Lower lobe of right lung (tissue), 2 donors: ENCODE data around the gene ZIM2. TPM values are rescaled to one million over a fixed set of nuclear protein-coding genes. Genes with fewer than 3 reads are reported as not detected.

Experiments
- ATAC-seq, 2 donors: fragments of 200-7000 bp; cut with Tn5 transposase; one replicate each; pipeline ENCODE4 v1.9.1; 2020 to 2022; ENCODE audit warnings: mild to moderate bottlenecking in 2 of 2, moderate library complexity in 2 of 2
- DNase-seq: peaks from one replicate; pipeline ENCODE4 v3.0.0-alpha.2; 2020
- H3K27ac ChIP-seq: fragments of 200-600 bp; one replicate; pipeline ENCODE4 v1.8.0; 2022
- H3K27me3 ChIP-seq: fragments of 200-600 bp; one replicate; pipeline ENCODE4 v1.8.0; 2022; ENCODE audit warnings: low read depth
- H3K36me3 ChIP-seq: fragments of 200-600 bp; one replicate; pipeline ENCODE4 v1.8.0; 2022; ENCODE audit warnings: mild to moderate bottlenecking
- H3K4me1 ChIP-seq: fragments of 200-600 bp; one replicate; pipeline ENCODE4 v1.8.0; 2022
- H3K4me3 ChIP-seq: fragments of 200-600 bp; one replicate; pipeline ENCODE4 v1.8.0; 2022; ENCODE audit warnings: mild to moderate bottlenecking
- H3K9me3 ChIP-seq: fragments of 200-600 bp; one replicate; pipeline ENCODE4 v1.8.0; 2022
- CTCF ChIP-seq: fragments of 200-600 bp; IDR thresholded peaks from one replicate; pipeline ENCODE4 v1.8.0; 2022; ENCODE audit warnings: antibody characterized with exemption, mild to moderate bottlenecking
- intact Hi-C: fragments of 100-400 bp; cut with DNase I; formaldehyde crosslinking; loops from one replicate; pipeline ENCODE4 v1.11.0; 2022
- long read RNA-seq: library from polyadenylated mRNA; unstranded; transcript quantifications from one replicate; pipeline ENCODE4 v2.0.0, GENCODE V29; 2021
- total RNA-seq: library from RNA; stranded (reverse); fragmentation: NEBNext Ultra II Directional; extraction: Animal tissue kit (Norgen Biotek cat#: 25700); gene quantifications from one replicate; pipeline ENCODE4 v1.2.1, GENCODE V29; 2021
- donor health status: DM: no; HTN: yes; CAD: no; lungs with severe emphysema.

ZIM2 gene
- total RNA-seq: not detected
- long read RNA-seq: 0 reads

DNA sequence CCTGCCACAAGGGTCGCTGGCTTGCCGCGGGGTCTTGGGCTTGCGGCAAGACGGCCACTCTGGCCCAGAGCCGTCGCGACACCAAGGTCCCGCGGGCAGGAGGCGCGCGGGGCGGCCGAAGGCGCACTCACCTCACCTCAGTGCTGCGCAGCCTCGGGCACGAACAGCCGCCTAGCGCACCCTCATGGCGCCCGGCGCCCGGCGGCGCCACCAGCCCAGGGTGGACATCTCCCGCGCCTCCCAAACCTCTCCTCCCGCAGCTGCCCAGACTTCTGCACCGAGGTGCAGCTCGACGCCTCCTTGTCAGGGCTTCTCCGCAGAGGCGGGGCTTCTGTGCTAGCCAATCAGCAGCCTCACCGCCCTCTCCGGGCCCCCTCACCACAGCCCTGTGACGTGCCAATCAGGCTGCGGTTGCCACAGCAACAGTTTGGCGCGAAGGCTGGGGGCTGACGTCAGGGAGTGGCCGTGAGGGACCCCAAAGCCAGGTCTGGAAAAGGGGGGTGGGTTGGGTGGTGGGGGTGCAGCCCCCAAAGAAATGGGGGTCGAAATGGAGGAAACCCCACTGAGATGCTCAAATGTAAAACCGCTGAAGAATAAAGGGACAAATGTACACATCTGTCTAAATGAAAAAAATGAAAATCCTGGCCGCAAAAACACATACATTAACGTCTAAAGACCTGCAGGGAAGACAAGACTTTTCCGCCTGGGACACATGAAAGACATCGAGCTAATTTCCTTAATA is at the start of gene ZIM2, which contains the start of gene PEG3:
Gene ZIM2, minus strand, starts transcription at position 276 of the 742 bp plus-strand sequence. CDS start 16,449 bp downstream, outside the sequence.
Gene PEG3, minus strand, starts transcription at position 276 of the 742 bp plus-strand sequence. CDS start 16,071 bp downstream, outside the sequence.
- H3K27ac ChIP-seq: peak within 1 kb of the TSS; percentile 32
- H3K4me1 ChIP-seq: no peaks in the 10 kb centered on the region
- H3K4me3 ChIP-seq: peak within 1 kb of the TSS; percentile 43
- intact Hi-C loops: no loop called here
- peaks cover 5% of the 10 kb centered on the region for H3K9me3 ChIP-seq
- TF ChIP-seq CTCF: no peak
- DNase-seq: no peak
- no peak for ATAC-seq
- peaks cover 14% of the 10 kb centered on the region for H3K27me3 ChIP-seq
- H3K36me3 ChIP-seq: no peaks in the 10 kb centered on the region

DNA sequence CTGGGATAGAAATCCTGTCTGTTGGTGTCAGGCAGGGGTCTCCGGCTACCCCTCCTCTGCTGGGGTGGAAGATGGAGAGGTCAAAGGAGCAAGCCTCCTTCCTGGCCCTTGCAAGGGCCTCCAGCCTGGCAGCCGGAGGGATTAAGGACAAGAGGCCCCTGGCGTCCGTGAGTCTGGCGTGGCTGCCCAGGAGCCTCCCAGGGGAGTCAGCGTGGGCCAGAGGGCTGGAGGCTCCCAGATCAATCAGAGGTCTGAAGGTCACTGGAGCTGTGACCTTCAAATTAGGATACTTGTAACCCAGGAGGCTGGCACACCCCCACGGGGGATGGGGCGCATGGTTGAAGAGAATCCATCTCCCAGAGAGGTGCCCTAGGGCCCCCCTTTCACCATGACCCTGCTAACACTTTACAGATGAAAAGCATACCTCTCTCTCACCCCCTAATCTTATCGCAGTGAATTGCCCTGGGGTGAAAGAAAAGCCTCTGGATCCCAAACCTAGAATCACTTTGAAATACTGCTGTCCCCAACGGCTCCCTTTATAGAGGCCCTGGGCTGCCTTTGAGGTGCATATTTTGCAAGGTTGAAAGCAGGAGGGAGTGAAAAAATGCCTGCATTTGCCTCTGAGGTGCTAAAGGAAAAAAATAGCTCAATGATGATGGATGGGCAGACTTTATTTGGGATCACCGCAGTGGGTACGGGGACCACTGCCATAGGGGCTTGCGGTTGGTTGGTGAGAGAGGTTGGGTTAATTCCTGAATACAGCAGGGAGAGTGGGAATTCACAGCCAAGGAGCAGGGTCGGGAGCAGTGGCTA is 44.9 kb upstream of the ZIM2 start:
- intact Hi-C loops: no loop called here
- no peak overlapping the region for H3K4me3 ChIP-seq
- ATAC-seq (no peak), DNase-seq (no peak)
- H3K27me3 ChIP-seq: no peaks in the 10 kb centered on the region
- no peak overlapping the region for H3K27ac ChIP-seq
- peaks cover 14% of the 10 kb centered on the region for H3K9me3 ChIP-seq
- TF ChIP-seq CTCF: no peak
- no peaks in the 10 kb centered on the region for H3K4me1 ChIP-seq
- no peaks in the 10 kb centered on the region for H3K36me3 ChIP-seq

GRCh38 chr19:56884441-56884840 is 43.9 kb upstream of the ZIM2 start:
- H3K27me3 ChIP-seq: no peaks in the 10 kb centered on the region
- intact Hi-C loops: no loop called here
- H3K27ac ChIP-seq: no peak overlapping the region
- ATAC-seq: no peak
- DNase-seq: no peak
- no peaks in the 10 kb centered on the region for H3K36me3 ChIP-seq
- H3K9me3 ChIP-seq: peaks cover 14% of the 10 kb centered on the region
- H3K4me1 ChIP-seq: no peaks in the 10 kb centered on the region
- H3K4me3 ChIP-seq: no peak overlapping the region
- TF ChIP-seq CTCF: no peak

DNA sequence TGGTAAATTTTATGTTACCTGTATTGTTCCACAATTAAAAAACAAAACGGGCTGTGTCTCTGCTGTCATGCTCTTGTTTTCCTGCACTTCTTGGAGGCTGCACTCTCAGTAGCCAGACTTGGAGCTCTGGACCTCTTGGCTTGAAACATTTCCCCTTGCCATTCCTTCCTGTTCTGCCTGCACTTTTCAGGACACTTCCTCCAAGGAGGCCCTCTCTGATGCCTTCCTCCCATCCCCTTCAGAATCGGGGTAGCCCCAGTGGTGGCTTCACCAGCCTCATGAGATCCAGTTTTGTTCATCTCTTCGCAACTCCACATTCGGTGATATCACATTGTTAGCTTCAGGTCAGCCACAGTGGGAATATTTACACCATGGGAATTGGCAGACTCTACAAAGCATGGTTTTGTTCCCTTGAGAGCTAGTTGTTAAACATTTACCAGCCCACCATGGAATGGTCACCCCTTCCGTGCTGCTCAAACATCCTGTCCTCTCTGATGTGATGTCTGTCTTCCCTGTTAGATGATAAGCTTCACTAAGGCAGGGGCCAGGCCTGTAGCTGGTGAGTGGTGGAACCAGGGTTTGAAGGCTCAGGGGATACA is 40.2 kb upstream of the ZIM2 start:
- intact Hi-C loops: no loop called here
- no peaks in the 10 kb centered on the region for H3K4me1 ChIP-seq
- DNase-seq: no peak
- no peaks in the 10 kb centered on the region for H3K36me3 ChIP-seq
- H3K27me3 ChIP-seq: no peaks in the 10 kb centered on the region
- H3K4me3 ChIP-seq: no peak overlapping the region
- no peak for ATAC-seq
- peaks cover 14% of the 10 kb centered on the region for H3K9me3 ChIP-seq
- no peak for TF ChIP-seq CTCF
- H3K27ac ChIP-seq: no peak overlapping the region

DNA sequence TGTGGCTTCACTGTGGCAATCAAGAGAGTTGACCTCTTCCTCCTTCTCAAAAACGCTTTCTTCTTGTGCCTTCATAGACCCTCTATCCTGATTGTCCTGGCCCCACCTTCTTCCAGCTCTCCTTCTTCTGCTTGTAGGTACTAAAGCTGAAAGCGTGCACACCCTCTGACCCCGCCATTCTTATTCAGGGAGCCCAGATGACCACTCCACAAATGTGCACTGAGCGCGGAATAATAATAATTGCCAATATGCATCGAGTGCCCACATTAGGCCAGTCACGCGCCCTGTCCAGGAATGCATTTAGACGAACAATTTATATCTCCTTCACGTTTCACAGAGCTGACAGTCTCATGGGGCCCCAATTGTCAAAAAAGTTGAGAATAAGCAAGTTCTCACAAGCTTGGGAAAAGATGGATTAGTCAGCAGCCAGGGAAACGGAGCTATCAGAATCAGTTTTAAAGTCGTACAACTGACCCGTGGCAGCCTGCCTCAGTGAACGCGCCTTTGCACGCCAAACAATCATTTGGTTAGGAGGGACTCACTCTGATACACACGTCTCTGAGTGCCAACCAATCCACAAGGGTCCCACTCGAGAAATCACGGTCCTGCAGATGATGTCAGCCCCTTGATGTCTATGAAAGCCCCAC is 36.7 kb upstream of the ZIM2 start:
- DNase-seq: no peak
- Histone ChIP-seq H3K9me3 (peaks cover 6% of the 10 kb centered on the region), H3K27ac (no peak overlapping the region), H3K27me3 (no peaks in the 10 kb centered on the region), H3K4me1 (no peaks in the 10 kb centered on the region), H3K36me3 (no peaks in the 10 kb centered on the region), H3K4me3 (no peak overlapping the region)
- intact Hi-C loops: no loop called here
- ATAC-seq: no peak
- no peak for TF ChIP-seq CTCF
